ENCODE data around the gene DOCK7. TPM values are rescaled to one million over a fixed set of nuclear protein-coding genes. Genes with fewer than 3 reads are reported as not detected.

Gene DOCK7
- total and polyA plus RNA-seq, 2 of the 13 experiments (the other 11 are each of a cell fraction or from before 2014, with no cell fraction given): 45.7 to 67.2 TPM

GRCh38 chr1:62436466-62437272 is 251.5 kb downstream of the DOCK7 start, which contains the start of gene USP1 (continued):
- TF ChIP-seq STAT6 (CRISPR knock-in tag; IDR thresholded peaks at IDR 0.05; ENCODE audit: borderline replicate concordance) (peak; percentile 39; the same call in 1 of the 2 replicates), ZNF34 (CRISPR knock-in tag; IDR thresholded peaks at IDR 0.05; ENCODE audit: borderline replicate concordance) (peak; percentile 79; the same call in 1 of the 2 replicates), SOX5 (CRISPR knock-in tag; IDR thresholded peaks at IDR 0.05; ENCODE audit: borderline replicate concordance) (no peak), ZNF333 (CRISPR knock-in tag; IDR thresholded peaks at IDR 0.05; ENCODE audit: borderline replicate concordance) (peak; percentile 58; the same call in 1 of the 2 replicates), KDM2A (CRISPR knock-in tag; IDR thresholded peaks at IDR 0.05; ENCODE audit: borderline replicate concordance, low read depth) (peak; percentile 81; the same call in 1 of the 2 replicates), ZFP91 (CRISPR knock-in tag; IDR thresholded peaks at IDR 0.05; ENCODE audit: borderline replicate concordance) (peak; percentile 65), ZNF616 (CRISPR knock-in tag; IDR thresholded peaks at IDR 0.05; ENCODE audit: low read depth) (peak; percentile 86; the same call in 1 of the 2 replicates), KLF6 (CRISPR knock-in tag; IDR thresholded peaks at IDR 0.05) (no peak)
- TF ChIP-seq, protein P1, sequence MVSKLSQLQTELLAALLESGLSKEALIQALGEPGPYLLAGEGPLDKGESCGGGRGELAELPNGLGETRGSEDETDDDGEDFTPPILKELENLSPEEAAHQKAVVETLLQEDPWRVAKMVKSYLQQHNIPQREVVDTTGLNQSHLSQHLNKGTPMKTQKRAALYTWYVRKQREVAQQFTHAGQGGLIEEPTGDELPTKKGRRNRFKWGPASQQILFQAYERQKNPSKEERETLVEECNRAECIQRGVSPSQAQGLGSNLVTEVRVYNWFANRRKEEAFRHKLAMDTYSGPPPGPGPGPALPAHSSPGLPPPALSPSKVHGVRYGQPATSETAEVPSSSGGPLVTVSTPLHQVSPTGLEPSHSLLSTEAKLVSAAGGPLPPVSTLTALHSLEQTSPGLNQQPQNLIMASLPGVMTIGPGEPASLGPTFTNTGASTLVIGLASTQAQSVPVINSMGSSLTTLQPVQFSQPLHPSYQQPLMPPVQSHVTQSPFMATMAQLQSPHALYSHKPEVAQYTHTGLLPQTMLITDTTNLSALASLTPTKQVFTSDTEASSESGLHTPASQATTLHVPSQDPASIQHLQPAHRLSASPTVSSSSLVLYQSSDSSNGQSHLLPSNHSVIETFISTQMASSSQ (IDR thresholded peaks at IDR 0.05; ENCODE audit: low read depth): no peak
- TF ChIP-seq, protein P1 (CRISPR knock-in tag; IDR thresholded peaks at IDR 0.05; ENCODE audit: borderline replicate concordance): peak; percentile 48; the same call in 1 of the 2 replicates
- TF ChIP-seq, protein P2, sequence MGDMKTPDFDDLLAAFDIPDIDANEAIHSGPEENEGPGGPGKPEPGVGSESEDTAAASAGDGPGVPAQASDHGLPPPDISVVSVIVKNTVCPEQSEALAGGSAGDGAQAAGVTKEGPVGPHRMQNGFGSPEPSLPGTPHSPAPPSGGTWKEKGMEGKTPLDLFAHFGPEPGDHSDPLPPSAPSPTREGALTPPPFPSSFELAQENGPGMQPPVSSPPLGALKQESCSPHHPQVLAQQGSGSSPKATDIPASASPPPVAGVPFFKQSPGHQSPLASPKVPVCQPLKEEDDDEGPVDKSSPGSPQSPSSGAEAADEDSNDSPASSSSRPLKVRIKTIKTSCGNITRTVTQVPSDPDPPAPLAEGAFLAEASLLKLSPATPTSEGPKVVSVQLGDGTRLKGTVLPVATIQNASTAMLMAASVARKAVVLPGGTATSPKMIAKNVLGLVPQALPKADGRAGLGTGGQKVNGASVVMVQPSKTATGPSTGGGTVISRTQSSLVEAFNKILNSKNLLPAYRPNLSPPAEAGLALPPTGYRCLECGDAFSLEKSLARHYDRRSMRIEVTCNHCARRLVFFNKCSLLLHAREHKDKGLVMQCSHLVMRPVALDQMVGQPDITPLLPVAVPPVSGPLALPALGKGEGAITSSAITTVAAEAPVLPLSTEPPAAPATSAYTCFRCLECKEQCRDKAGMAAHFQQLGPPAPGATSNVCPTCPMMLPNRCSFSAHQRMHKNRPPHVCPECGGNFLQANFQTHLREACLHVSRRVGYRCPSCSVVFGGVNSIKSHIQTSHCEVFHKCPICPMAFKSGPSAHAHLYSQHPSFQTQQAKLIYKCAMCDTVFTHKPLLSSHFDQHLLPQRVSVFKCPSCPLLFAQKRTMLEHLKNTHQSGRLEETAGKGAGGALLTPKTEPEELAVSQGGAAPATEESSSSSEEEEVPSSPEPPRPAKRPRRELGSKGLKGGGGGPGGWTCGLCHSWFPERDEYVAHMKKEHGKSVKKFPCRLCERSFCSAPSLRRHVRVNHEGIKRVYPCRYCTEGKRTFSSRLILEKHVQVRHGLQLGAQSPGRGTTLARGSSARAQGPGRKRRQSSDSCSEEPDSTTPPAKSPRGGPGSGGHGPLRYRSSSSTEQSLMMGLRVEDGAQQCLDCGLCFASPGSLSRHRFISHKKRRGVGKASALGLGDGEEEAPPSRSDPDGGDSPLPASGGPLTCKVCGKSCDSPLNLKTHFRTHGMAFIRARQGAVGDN (CRISPR knock-in tag; IDR thresholded peaks at IDR 0.05): peak; percentile 74

Data from HepG2 (cell line).